NT2/D1 (cell line): Measurements from ENCODE around the gene GRIN1.

Experiments
- YY1 ChIP-seq: IDR thresholded peaks from 2 replicates; pipeline ENCODE4 v1.6.1; 2011; ENCODE audit not compliant: insufficient read length, insufficient read depth
- ZNF274 ChIP-seq: IDR thresholded peaks from 2 replicates; pipeline ENCODE4 v1.6.1; 2011; ENCODE audit warnings: mild to moderate bottlenecking, low read depth, low read length

DNA sequence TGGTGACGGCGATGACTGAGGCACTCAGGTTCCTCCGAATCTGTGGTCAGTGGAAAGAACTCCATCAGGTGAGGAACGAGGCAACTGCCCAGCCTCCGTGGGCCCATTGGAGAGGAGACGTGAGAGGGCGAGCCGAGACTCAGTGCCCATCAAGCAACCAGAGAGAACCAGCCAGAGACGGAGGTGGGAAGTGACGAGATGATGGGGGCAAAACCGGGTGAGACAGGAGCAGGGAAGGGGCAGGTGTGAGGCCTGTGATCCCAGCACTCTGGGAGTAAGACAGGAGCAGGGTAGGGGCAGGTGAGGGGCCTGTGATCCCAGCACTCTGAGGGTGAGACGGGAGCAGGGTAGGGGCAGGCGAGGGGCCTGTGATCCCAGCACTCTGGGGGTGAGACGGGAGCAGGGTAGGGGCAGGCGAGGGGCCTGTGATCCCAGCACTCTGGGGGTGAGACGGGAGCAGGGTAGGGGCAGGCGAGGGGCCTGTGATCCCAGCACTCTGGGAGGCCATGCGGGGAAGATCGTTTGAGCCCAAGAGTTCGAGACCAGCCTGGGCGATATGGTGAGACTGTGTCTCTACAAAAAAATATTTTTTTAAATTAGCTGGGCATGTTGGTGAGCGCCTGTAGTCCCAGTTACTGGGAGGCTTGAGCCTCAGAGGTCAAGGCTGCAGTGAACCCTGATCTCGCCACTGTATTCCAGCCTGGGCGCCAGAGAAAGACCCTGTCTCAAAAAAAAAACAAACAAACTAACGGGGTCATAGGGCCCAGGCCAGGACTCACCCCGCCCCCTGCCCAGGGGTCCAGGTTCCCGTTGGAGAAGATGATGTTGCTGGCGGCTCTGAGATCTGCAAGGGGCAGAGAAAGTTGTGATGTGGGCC is 27.8 kb upstream of the GRIN1 start:
- TF ChIP-seq ZNF274 (no peak), YY1 (no peak)
